Stimulated activated CD4-positive, alpha-beta T cell treated with anti-CD3 and anti-CD28 coated beads, Interleukin-4, amount 100 ng/mL, for 4 hours (primary cell): ENCODE data around the gene LRMDA.

Source experiments
- DNase-seq, 2 experiments: peaks; one replicate each; pipeline ENCODE4 v3.0.0-alpha.2; 2020

Gene LRMDA

GRCh38 chr10:75544386-75544785 lies 113.0 kb downstream of the LRMDA start:
- DNase-seq, result no peak

- DNase-seq, result no peak
These were observed 113.7 kb downstream of the LRMDA start for GRCh38 chr10:75544993-75545706.

- DNase-seq, result no peak
These were observed 114.6 kb downstream of the LRMDA start for GRCh38 chr10:75546004-75546403.

GRCh38 chr10:75547391-75548298 lies 116.2 kb downstream of the LRMDA start:
- no peak for DNase-seq

- DNase-seq, result no peak
These were observed 116.9 kb downstream of the LRMDA start for GRCh38 chr10:75548356-75548755.

- DNase-seq, result no peak
These were observed 118.8 kb downstream of the LRMDA start for GRCh38 chr10:75550191-75550590.

GRCh38 chr10:75552171-75552570 lies 120.7 kb downstream of the LRMDA start:
- no peak for DNase-seq

GRCh38 chr10:75553550-75553949 lies 122.1 kb downstream of the LRMDA start:
- DNase-seq, result no peak

- no peak for DNase-seq
These were observed 123.9 kb downstream of the LRMDA start for GRCh38 chr10:75555323-75555722.

- no peak for DNase-seq
These were observed 124.9 kb downstream of the LRMDA start for GRCh38 chr10:75556320-75556719.

GRCh38 chr10:75565286-75566251 lies 134.1 kb downstream of the LRMDA start:
- DNase-seq, result no peak

GRCh38 chr10:75568450-75569130 lies 137.2 kb downstream of the LRMDA start:
- no peak for DNase-seq

GRCh38 chr10:75569506-75569905 lies 138.1 kb downstream of the LRMDA start:
- DNase-seq, result no peak

- DNase-seq, result no peak
These were observed 141.1 kb downstream of the LRMDA start for GRCh38 chr10:75572478-75572877.

- DNase-seq, result no peak
These were observed 144.5 kb downstream of the LRMDA start for GRCh38 chr10:75575940-75576339.

- DNase-seq, result no peak
These were observed 150.7 kb downstream of the LRMDA start for GRCh38 chr10:75582102-75582501.

- DNase-seq, result no peak
These were observed 153.9 kb downstream of the LRMDA start for GRCh38 chr10:75585294-75585693.

GRCh38 chr10:75586814-75587213 lies 155.4 kb downstream of the LRMDA start:
- DNase-seq, result no peak

- no peak for DNase-seq
These were observed 156.6 kb downstream of the LRMDA start for GRCh38 chr10:75588031-75588430.

GRCh38 chr10:75589895-75590654 lies 158.7 kb downstream of the LRMDA start:
- no peak for DNase-seq

GRCh38 chr10:75592151-75592787 lies 160.8 kb downstream of the LRMDA start:
- no peak for DNase-seq
